ENCODE results near the gene SCNN1G. TPM values are rescaled to one million over a fixed set of nuclear protein-coding genes. Genes with fewer than 3 reads are reported as not detected.

Gene SCNN1G
- total and polyA plus RNA-seq, 7 donors = under 0.01 to 36.2 (median 3.0) TPM; not detected in 2

- 87 to 89% methylated on average over 17 of the region's 17 CpGs for WGBS, 2 donors
- TF ChIP-seq POLR2AphosphoS5 (IDR thresholded peaks at IDR 0.05) = no peak
- no peak for TF ChIP-seq EP300 (IDR thresholded peaks at IDR 0.05)
- TF ChIP-seq POLR2A (IDR thresholded peaks at IDR 0.05) = no peak
- TF ChIP-seq CTCF (IDR thresholded peaks at IDR 0.05) = no peak
- H3K4me1 ChIP-seq = peaks cover 0 to 68% (median 55%) of the 10 kb centered on the region in 4 donors
- H3K27ac ChIP-seq = peak overlapping the region; percentile 86 to 93 (median 90)
- H3K4me3 ChIP-seq = peak overlapping the region in 2 of 4 donors; percentile 81 to 82
- DNase-seq = no peak
- H3K36me3 ChIP-seq = no peaks in the 10 kb centered on the region
- intact Hi-C loops (cut with DNase I) = no loop called here
- H3K27me3 ChIP-seq = no peaks in the 10 kb centered on the region
- no peaks in the 10 kb centered on the region for H3K9me3 ChIP-seq
These were observed 35.5 kb upstream of the SCNN1G start for GRCh38 chr16:23146877-23147601.

GRCh38 chr16:23147666-23148065, 34.9 kb upstream of the SCNN1G start:
- Histone ChIP-seq H3K4me3 (peak overlapping the region; percentile 53 to 82 (median 81)), H3K4me1 (peaks cover 0 to 62% (median 49%) of the 10 kb centered on the region in 4 donors), H3K27me3 (no peaks in the 10 kb centered on the region), H3K9me3 (no peaks in the 10 kb centered on the region), H3K27ac (peak overlapping the region; percentile 86 to 93 (median 90)), H3K36me3 (no peaks in the 10 kb centered on the region)
- intact Hi-C loops (cut with DNase I) = loop anchor here (2.0 kb wide), 2 partner anchors 19 to 77 kb away; no protein-coding TSS in a partner anchor
- WGBS, 2 donors = 87 to 94% methylated on average over 4 of the region's 4 CpGs
- no peak for TF ChIP-seq POLR2A (IDR thresholded peaks at IDR 0.05)
- no peak for TF ChIP-seq CTCF (IDR thresholded peaks at IDR 0.05)
- TF ChIP-seq POLR2AphosphoS5 (IDR thresholded peaks at IDR 0.05) = no peak
- no peak for TF ChIP-seq EP300 (IDR thresholded peaks at IDR 0.05)
- no peak for DNase-seq

- DNase-seq = no peak
- WGBS, 2 donors = 32 to 55% methylated on average over 7 of the region's 7 CpGs
These were observed 34.4 kb upstream of the SCNN1G start for GRCh38 chr16:23148166-23148512.

GRCh38 chr16:23148513-23149266, 33.9 kb upstream of the SCNN1G start:
- Histone ChIP-seq H3K27me3 (no peaks in the 10 kb centered on the region), H3K4me3 (peak overlapping the region; percentile 53 to 82 (median 81)), H3K36me3 (no peaks in the 10 kb centered on the region), H3K27ac (peak overlapping the region; percentile 86 to 93 (median 90)), H3K9me3 (no peaks in the 10 kb centered on the region), H3K4me1 (peaks cover 0 to 52% (median 39%) of the 10 kb centered on the region in 4 donors)
- TF ChIP-seq POLR2A (IDR thresholded peaks at IDR 0.05) (no peak), EP300 (IDR thresholded peaks at IDR 0.05) (no peak), POLR2AphosphoS5 (IDR thresholded peaks at IDR 0.05) (peak in 2 of 4 donors; percentile 37 to 56), CTCF (IDR thresholded peaks at IDR 0.05) (no peak)
- WGBS, 2 donors = 0 to 1% methylated on average over 103 of the region's 103 CpGs
- intact Hi-C loops (cut with DNase I) = loop anchor here (2.0 kb wide), 2 partner anchors 20 to 78 kb away; no protein-coding TSS in a partner anchor
- DNase-seq = peak; percentile 88

More at GRCh38 chr16:23148166-23148512, 34.4 kb upstream of the SCNN1G start:
- no peaks in the 10 kb centered on the region for H3K27me3 ChIP-seq
- H3K4me3 ChIP-seq = peak overlapping the region; percentile 53 to 82 (median 81)
- no peaks in the 10 kb centered on the region for H3K9me3 ChIP-seq
- no peak for TF ChIP-seq POLR2A (IDR thresholded peaks at IDR 0.05)
- peaks cover 0 to 57% (median 44%) of the 10 kb centered on the region in 4 donors for H3K4me1 ChIP-seq
- H3K36me3 ChIP-seq = no peaks in the 10 kb centered on the region
- intact Hi-C loops (cut with DNase I) = loop anchor here (2.0 kb wide), 2 partner anchors 19 to 77 kb away; no protein-coding TSS in a partner anchor
- peak overlapping the region; percentile 86 to 93 (median 90) for H3K27ac ChIP-seq
